Renal cortical epithelial cell (primary cell): ENCODE data around the gene GABRR2. TPM values are rescaled to one million over a fixed set of nuclear protein-coding genes. Genes with fewer than 3 reads are reported as not detected.
"Not testable (repeated sequence)": the region's sequence is repeated elsewhere in the genome, so short reads cannot be mapped to it uniquely, and the experiment has no call there.

Experiments
- DNase-seq: peaks from one replicate; pipeline ENCODE4 v3.0.0-alpha.2; 2011; ENCODE audit warnings: low read depth
- total RNA-seq: library from RNA; depleted of rRNA; stranded (reverse); fragments of >200 nt; gene quantifications from 2 replicates; pipeline ENCODE4 v1.2.3, GENCODE V29; 2014

Gene GABRR2
- total RNA-seq, 1 donor from 2014 or later, result 0.05 TPM

DNA sequence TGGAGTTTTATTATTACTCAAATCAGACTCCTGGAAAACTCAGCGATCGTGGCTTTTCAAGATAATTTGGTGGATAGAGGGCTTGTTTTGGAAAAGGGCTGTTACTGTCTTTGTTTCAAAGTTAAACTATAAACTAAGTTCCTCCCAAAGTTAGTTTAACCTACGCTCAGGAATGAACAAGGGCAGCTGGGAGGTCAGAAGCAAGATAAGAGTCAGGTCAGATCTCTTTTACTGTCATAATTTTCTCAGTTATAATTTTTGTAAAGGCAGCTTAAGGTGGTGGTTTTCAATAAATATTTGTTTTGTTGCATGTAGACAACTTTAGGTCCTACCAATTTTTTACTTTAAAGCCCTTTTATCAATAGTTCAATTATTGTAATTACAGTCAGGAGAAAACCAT, 9.2 kb upstream of the GABRR2 start:
- no peak for DNase-seq

DNA sequence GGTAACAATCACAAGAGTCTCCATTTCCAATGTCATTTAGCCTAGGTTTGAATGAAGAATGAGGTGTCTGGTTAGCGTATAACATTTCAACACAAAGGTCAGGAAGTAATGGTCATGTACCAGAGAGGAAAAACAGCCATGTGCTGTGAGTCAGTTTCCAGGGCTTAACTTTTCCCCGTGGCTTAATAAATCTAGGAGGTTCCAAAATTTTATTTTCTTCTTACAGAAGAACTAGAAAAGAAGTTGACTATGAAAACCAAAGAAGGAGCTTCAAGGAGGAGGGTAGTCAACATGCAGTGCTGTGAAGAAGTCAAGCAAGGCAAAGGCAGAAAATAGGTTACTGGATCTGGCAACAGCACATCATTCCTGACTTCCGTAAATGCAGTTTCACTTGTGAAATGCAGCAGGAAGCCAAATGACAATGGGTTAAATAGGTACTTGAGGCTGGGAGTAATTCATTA, 8.4 kb upstream of the GABRR2 start:
- peak; percentile 84 for DNase-seq

DNA sequence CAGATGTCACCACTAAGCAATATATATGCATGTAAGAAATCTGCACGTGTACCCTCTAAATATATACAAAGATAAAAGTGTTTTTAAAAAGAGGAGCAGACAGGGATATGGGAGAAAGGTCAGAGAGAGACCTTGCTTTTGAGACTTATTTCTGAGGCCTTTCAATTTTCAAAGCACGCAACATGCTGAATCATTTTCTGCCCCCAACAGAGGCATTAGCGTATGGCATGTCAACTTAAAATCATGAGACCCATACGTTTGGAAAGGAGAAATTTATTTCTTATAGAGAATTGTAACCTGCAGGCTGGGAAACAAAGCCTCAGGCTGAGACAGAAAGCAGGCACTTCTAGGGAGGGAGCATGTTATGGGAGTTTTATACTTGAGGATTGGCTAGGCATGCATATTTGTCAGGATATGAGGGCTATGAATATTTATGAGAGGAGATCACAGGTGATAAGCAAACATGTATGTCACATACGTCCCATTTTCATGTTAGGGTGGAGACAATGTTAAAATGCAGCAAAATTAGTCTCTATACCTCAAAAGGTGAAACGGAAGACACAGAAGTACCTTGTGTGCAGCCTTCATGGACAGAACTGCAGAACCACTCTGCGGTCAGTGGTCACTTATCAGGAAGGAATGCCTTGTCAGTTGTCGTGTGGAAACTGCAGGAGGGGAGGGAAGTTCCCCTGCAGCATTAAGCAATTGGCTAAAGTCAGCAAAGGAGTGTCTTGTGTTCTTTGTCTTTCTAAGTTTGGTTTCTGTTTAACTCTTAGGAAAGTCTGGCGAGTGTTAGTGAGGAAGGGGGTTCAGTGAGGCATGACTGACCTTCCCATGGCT, 6.3 kb upstream of the GABRR2 start:
- peak; percentile 95 for DNase-seq

DNA sequence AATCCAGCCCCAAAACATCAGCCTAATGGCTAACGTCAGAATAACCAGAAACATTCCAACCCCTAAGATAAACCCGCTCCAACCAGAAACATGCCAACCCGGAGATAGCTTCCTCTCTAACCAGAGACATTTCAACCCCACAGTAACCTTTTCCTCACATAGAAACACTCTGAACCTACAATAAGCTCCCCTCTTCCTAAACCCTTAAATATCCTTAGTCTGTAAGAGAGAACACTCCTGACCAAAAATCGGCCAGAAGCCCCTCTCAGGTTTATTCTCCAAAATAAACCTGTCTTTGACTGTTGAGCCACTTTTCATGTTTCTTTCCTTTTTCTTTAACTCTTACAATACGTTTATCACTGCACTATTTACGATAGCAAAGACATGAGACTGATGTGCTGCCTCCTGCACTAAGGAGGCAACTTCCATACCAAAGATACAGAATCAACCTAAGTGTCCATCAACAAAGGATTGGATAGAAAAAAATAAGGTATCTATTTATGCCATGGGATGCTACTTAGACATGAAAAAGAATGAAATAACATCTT, 5.0 kb upstream of the GABRR2 start:
- DNase-seq, result no peak

DNA sequence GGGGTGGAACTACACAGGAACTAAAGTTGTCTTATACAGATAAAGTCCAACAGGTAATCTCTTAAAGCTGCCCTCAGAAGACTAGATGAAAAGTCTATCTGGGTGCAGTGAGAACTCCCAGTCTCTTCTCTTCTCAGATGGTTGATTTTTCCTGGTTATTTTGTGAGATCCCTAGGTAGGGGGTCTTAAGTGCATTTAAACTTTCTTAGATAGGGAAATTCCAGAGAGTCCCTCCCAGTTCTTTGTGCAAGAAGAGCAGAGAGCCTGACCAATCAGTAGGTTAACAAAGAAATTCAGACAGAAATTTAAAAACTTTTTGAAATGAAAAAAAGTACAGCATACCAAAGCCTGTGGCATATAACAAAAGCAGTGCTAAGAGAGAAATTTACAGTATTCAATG, 2.0 kb upstream of the GABRR2 start:
- DNase-seq, result no peak

DNA sequence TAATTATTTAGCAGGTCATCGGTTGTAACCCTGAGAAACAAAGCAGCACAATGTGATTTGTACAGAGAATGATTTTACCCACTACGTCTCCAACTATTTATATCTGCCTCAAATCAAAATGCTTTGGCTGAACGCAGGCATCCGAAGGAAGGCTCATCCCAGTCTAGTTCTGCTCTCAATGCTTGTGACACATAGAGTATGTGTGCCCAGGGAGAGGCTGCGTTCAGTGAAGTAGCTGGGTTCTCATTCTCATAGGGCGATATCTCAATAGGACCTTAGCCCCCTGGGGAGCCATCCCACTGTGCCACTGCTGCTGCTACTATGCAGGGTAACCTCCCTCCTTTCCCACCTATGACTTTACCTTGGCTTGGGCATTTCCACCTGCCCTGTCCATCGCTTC, 407 bp downstream of the GABRR2 start:
- DNase-seq, result no peak

DNA sequence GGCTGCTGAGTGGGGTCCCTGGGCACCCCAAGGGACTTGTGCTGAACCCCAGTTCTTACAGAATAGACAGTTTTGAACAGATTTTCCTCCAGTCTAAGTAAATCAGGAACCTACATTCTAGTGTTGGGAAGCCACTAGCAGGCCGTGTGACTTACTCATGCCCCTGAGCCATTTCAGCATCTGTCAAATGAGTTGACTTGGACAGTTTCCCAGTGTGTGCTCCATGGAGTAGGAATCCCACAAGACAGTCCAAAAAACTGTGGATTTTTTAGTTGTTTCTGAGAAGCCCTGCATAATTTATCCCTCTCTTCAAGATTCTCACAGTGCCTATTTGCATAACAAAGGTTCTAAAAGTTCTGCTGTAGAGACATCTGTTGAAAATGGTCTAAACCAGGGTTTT, 2.1 kb downstream of the GABRR2 start:
- peak; percentile 76 for DNase-seq

DNA sequence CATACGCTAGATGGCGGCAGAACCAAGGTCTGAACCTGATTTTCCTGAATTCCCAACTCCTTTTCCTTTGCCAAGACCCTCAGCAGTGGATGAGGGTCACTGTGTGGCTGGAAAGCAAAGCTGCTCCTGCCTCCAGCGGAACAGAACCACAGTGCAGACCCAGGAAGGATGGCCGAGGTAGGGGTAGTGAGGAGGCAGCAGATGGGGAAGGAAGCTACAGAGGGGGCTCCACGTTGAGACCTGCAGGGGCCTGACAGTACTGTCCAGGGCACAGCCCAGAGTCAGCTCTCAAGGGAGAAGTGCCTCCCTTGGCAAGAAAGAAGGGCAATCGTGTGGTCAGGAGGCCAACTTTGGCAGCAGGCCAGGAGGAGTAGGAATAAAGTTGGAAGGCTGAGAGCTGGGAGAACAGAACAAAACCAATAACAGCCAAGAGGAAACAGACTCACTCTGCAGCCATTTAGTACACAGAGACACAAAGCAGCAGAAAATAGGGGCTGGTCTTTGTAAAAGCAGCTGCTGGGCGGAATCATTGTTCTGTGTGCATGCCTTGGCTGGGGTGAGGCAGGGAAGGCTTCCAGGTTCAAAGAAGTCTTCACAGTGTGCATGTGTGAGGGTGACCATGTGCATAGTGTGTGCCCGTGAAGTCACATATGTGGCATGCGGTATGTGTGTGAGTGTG, 3.1 kb downstream of the GABRR2 start:
- peak; percentile 79 for DNase-seq

DNA sequence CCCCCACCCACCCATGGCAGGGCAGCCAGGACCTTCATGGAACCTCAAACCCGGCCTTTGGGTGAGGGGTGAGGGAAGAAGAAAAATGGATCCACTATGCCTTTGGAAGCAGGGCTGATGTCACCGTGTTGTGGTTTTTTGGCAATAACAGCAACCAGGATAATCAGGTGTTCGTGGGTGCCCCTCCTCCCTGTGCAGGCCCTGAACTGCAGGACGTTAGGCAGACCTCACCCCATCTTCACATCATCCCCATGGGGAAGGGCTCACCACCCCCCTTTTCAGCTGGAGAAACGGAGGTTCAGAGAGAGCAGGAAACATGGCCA, 3.6 kb downstream of the GABRR2 start:
- DNase-seq, result no peak

DNA sequence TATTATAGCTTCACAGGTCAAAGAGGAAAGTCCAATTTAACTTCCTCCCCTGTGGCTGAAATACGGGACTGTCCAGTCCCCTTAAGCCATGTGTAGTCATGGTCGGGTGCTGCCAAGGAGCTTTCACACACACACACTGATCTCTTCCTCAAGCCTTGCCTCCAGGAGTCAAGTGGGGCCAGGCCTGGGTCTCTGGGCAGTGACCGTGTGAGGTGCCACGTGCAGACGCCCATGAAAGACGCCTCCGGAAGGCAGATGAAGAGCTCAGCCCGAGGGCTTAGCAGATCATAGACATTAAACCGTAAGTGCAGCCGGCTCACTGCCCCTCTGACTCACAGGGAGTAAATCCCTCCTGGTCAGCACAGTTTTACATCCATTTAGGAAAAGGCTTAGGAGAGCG, 4.2 kb downstream of the GABRR2 start:
- DNase-seq, result peak; percentile 75

DNA sequence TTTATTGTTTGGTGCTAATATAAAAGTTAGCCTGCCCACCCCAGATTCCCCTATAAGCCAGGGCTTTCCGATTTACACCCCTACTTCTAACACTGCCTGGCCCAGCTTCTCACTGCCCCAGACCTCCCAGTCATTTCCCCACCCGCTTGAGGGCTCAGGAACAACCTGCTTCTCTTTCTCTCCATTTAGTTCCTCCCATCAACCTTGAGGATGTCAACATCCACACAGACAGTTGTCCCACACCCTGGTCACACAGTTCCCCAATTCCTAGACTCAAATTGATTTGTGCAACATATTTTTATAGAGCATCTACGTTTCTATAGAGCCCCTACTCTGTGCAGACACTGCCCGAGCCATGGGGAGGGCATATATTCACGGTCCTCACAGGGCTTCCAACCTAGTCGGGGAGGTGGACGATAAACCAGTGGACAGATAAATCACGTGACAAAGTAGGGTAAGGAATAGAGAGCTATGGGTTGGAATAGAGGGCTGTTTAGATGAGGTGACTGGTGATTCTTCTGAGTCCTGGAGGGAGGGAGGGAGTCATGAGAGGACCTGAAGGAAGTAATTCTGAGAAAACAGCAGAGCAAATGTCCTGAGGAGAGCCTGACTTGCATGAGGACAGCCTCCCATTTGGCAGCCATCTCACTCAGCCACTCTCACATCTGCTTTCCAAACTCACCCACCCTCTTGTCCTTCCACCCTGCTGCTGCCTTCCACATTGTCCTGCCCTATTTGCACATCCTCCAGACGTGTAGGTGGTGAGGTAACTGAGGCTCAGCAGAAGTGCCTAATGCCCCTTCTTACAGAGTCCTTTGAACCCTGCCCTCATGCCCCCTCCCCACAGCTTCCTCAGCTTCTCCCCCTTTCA, 6.3 kb downstream of the GABRR2 start:
- no peak for DNase-seq

DNA sequence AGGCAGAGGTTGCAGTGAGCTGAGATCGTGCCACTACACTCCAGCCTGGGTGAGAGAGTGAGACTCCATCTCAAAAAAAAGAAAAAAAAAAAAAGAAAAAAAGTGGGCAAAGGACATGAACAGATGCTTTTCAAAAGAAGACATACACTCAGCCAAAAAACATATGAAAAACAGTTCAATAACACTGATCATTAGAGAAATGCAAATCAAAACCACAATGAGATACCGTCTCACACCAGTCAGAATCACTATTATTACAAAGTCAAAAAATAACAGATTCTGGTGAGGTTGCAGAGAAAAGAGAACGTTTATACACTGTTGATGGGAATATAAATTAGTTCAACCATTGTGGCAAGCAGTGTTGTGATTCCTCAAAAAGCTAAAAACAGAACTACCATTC, 10.6 kb downstream of the GABRR2 start:
- not testable (repeated sequence) for DNase-seq

DNA sequence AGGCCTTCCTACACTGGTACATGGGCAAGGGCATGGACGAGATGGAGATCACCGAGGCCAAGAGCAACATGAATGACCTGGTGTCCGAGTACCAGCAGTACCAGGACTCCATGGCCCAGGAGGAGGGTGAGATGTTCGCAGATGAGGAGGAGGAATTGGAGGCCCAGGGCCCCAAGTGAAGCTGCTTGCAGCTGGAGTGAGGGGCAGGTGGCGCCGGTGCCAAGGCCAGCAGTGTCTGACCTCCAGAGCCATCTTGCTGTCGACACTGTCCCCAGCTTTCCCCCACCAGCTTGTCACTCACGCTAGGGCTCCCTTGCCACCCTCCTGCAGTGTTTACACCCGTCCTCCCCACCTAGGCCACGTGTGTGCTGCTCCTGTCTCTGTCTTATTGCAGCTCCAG, 12.2 kb downstream of the GABRR2 start:
- no peak for DNase-seq

DNA sequence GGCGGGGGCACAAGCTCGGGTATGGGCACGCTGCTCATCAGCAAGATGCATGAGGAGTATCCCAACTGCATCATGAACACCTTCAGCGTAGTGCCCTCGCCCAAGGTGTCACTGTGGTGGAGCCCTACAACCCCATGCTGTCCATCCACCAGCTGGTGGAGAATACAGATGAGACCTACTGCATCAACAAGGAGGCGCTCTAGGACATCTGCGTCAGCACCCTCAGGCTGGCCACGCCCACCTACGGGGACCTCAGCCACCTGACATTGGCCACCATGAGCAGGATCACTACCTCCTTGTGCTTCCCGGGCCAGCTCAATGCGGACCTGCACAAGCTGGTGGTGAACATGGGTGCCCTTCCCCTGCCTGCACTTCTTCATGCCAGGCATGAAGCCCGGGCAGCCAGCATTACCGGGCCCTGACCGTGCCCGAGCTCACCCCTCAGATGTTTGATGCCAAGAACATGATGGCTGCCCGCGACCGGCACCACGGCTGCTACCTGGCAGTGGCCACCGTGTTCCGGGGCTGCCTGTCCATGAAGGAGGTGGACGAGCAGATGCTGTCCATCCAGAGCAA, 12.8 kb downstream of the GABRR2 start:
- no peak for DNase-seq

DNA sequence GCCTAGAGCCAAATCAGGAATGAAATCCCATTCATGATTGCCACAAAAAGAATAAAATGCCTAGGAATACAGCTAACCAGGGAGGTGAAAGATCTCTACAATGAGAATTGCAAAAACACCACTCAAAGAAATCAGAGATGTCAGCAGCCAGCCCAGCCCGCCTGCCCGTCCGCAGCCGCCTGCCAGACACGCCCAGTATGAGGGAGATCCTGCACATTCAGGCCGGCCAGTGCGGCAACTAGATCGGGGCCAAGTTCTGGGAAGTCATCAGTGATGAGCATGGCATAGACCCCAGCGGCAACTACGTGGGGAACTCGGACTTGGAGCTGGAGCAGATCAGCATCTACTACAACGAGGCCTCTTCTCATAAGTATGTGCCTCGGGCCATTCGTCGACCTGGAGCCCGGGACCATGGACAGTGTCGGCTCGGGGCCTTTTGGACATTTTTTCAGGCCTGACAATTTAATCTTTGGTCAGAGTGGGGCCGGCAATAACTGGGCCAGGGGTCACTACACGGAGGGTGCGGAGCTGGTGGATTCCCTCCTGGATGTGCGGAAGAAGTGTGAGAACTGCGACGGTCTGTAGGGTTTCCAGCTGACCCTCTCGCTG, 13.4 kb downstream of the GABRR2 start:
- no peak for DNase-seq

DNA sequence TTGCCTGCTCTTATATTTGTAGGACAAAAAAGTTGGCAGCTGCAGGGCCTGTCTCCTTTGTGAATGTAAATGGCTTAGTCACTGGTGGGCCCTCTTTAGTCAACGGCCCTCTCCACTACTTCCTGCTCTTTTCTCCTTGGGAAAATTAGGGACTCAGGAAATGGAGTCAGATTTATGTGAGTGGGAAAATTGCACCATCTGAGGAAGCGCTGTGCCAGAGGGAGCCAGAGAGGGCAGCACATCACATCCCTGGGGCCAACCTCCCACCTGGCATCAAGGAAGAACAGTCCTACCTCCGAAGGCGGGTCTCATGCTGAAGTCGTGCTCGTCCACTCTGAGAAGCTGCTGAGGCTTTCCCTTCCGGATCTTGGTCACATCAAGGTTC, 15.6 kb downstream of the GABRR2 start:
- peak; percentile 59 for DNase-seq

DNA sequence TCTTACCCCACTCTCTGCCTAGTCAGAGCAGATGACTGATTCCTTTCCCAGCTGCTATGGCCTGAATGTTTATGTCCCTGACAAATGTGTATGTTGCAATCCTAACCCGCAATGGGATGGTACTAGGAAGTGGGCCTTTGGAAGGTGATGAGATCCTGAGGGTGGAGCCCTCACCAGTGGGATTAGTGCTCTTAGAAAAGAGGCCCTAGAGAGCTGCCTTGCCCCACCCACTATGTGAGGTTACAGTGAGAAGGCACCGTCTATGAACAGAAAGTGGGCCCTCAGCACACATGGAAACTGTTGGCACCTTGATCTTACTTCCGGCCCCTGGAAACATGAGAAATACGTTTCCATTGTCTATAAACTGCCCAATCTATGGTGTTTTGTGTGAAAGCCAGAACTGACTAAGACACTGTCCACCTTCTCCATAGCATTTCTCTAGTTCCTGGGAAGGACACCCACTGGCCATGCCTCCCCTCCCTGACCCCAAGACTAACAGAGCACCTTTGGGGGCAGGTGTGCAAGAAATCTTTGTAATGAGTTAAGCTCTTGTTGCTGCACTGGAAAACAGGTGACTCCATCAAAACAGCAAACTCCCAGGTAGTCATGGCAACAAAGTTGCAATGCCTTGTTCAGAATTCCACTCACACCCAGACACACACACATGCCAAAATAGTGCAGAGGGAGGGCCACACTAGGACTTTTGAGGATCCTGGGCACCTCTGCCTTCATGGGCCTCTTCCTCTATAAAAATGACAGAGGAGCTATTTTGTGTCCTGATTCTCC, 16.2 kb downstream of the GABRR2 start:
- DNase-seq, result peak; percentile 89

DNA sequence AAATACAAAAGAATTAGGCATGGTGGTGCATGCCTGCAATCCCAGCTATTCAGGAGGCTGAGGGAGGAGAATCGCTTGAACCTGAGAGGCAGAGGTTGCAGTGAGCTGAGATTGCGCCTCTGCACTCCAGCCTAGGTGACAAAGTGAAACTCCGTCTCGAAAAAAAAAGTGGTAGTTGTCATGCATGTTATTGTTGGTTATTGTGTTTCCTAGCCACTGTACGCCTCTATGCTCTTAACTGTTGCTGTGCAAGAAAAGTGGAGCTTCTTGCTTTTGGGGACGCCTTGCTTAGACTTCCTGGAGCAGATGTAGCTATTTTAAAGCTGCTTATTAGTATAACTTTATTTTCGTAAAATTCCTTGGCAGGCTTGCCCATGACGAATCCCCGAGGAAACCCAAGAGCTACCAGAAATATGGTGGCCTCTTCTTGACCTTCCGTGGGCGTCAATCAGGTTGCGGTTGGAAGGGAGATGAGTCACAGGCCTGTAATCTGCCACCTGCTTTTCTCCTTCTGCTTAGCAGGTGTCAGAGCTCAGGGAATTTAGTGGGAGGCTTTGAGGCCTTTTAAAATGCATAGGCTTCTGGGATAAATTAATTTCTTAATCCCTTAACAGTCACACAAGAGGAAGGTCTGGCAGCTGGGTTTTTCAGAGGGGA, 17.3 kb downstream of the GABRR2 start:
- DNase-seq, result peak; percentile 99

DNA sequence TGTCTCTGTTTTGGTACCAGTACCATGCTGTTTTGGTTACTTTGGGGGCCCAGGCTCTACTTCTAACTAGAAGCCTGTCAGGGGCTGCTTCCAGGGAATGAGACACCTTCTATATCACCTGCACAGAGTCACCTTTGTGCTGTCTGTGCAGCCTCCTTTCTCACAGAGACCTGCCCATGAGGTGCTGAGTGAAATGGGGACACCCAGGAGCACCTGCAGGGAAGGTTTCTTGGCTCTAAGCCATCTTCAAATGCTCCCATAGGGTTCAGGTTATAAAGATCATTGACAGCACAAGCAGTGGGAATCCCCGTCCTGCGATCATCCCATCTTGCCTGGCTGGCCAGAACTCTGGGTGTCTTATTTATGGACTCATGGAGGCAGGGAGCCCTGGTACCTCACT, 19.1 kb downstream of the GABRR2 start:
- no peak for DNase-seq

DNA sequence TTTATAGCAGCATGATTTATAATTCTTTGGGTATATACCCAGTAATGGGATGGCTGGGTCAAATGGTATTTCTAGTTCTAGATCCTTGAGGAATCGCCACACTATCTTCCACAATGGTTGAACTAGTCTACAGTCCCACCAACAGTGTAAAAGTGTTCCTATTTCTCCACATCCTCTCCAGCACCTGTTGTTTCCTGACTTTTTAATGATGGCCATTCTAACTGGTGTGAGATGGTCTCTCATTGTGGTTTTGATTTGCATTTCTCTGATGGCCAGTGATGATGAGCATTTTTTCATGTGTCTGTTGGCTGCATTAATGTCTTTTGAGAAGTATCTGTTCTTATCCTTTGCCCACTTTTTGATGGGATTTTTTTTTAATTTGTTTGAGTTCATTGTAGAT, 20.0 kb downstream of the GABRR2 start:
- DNase-seq, result not testable (repeated sequence)
